ENCODE measurements around the gene INPP4B. TPM values are rescaled to one million over a fixed set of nuclear protein-coding genes. Genes with fewer than 3 reads are reported as not detected.

Gene INPP4B
- total RNA-seq, 1 experiment from 2014 or later = 17.6 TPM

DNA sequence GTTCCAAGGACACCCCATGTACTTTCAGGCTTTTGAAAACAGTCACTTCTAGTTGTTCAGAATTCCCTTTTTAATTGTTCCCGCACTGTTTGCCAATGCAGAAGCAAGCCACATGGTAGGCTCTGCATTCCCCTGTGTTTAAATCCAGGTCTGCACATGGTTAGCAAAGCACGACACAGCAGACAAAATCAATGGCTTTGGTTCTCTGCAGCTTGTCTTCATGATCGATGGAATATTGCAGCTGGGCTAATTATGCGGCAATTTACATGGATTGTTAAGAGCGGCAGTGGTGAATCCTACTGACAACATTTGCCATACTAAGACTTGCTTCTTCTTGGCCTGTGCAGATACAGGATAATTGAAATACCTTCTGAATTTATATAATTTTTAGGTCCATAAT lies 20.6 kb upstream of the INPP4B start:
- H3K9me3 Mint-ChIP-seq (ENCODE audit: unreplicated experiment) = no peaks in the 10 kb centered on the region
- no peak overlapping the region for H3K27ac Mint-ChIP-seq (ENCODE audit: low read depth, unreplicated experiment)
- CTCF ChIA-PET = no interaction called here
- TF ChIP-seq, protein P1, sequence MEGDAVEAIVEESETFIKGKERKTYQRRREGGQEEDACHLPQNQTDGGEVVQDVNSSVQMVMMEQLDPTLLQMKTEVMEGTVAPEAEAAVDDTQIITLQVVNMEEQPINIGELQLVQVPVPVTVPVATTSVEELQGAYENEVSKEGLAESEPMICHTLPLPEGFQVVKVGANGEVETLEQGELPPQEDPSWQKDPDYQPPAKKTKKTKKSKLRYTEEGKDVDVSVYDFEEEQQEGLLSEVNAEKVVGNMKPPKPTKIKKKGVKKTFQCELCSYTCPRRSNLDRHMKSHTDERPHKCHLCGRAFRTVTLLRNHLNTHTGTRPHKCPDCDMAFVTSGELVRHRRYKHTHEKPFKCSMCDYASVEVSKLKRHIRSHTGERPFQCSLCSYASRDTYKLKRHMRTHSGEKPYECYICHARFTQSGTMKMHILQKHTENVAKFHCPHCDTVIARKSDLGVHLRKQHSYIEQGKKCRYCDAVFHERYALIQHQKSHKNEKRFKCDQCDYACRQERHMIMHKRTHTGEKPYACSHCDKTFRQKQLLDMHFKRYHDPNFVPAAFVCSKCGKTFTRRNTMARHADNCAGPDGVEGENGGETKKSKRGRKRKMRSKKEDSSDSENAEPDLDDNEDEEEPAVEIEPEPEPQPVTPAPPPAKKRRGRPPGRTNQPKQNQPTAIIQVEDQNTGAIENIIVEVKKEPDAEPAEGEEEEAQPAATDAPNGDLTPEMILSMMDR (IDR thresholded peaks at IDR 0.05; ENCODE audit: unreplicated experiment) = no peak
- no peaks in the 10 kb centered on the region for H3K36me3 Mint-ChIP-seq (ENCODE audit: insufficient read depth, unreplicated experiment)
- H3K27me3 Mint-ChIP-seq (ENCODE audit: insufficient read depth, unreplicated experiment) = no peaks in the 10 kb centered on the region
- intact Hi-C loops (cut with micrococcal nuclease) = no loop called here
- BruUV-seq (replicated peaks) = no TSS peak
- no peak overlapping the region for H3K4me3 Mint-ChIP-seq (ENCODE audit: unreplicated experiment)
- POLR2A ChIA-PET = no interaction called here
- no peak for DNase-seq (ENCODE audit: unreplicated experiment)
- no peaks in the 10 kb centered on the region for H3K4me1 Mint-ChIP-seq (ENCODE audit: insufficient read depth, unreplicated experiment)

DNA sequence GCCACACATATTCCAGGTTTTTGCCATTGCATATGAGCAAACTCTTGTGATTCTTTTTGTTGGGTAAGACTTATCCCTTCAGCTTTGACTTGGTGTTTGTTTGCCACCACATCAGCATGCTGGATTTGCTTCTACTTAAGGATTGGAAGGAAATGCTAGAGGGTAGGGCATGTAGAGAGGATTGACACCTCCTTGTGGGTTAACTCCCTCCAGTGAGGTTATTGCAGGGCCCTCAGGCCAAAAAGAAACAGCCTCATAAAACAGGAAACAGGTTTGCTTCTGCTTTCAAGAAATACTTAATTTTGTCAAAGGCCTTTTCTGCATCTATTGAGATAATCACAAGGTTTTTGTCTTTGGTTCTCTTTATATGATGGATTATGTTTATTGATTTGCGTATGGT lies 15.2 kb upstream of the INPP4B start:
- POLR2A ChIA-PET = no interaction called here
- TF ChIP-seq, protein P1 (IDR thresholded peaks at IDR 0.05; ENCODE audit: unreplicated experiment) = no peak
- no peaks in the 10 kb centered on the region for H3K36me3 Mint-ChIP-seq (ENCODE audit: insufficient read depth, unreplicated experiment)
- H3K27me3 Mint-ChIP-seq (ENCODE audit: insufficient read depth, unreplicated experiment) = no peaks in the 10 kb centered on the region
- H3K4me3 Mint-ChIP-seq (ENCODE audit: unreplicated experiment) = no peak overlapping the region
- DNase-seq (ENCODE audit: unreplicated experiment) = no peak
- intact Hi-C loops (cut with micrococcal nuclease) = no loop called here
- H3K27ac Mint-ChIP-seq (ENCODE audit: low read depth, unreplicated experiment) = no peak overlapping the region
- CTCF ChIA-PET = no interaction called here
- no peaks in the 10 kb centered on the region for H3K4me1 Mint-ChIP-seq (ENCODE audit: insufficient read depth, unreplicated experiment)
- BruUV-seq (replicated peaks) = no TSS peak
- no peaks in the 10 kb centered on the region for H3K9me3 Mint-ChIP-seq (ENCODE audit: unreplicated experiment)

DNA sequence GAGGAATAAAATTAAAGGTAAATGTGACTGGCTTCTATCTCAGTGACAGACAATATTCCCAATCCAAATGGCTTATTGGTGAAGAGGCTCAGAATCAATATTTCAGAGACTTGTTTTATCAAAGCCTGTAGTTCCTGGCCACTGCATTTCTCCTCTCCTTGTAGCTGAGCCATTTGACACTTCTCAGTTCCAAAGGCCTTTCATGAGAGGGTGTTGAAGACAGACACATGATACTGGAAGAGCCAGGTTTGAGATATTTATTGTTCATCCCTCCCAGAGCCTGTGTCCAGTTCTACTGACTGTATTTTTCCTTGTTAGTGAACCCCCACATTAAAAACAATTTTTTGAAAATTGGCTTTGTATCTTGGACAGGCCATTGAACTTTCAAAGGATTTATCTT lies 12.9 kb upstream of the INPP4B start:
- no peaks in the 10 kb centered on the region for H3K27me3 Mint-ChIP-seq (ENCODE audit: insufficient read depth, unreplicated experiment)
- POLR2A ChIA-PET = interaction anchor here (0.7 kb wide), 1 partner anchor 597 kb away, joined by 3 read pairs; no protein-coding TSS in a partner anchor
- H3K36me3 Mint-ChIP-seq (ENCODE audit: insufficient read depth, unreplicated experiment) = no peaks in the 10 kb centered on the region
- no peaks in the 10 kb centered on the region for H3K4me1 Mint-ChIP-seq (ENCODE audit: insufficient read depth, unreplicated experiment)
- CTCF ChIA-PET = interaction anchor here (0.6 to 1.0 kb wide), 2 partner anchors 9 to 12 kb away, joined by 3 read pairs; no protein-coding TSS in a partner anchor
- H3K9me3 Mint-ChIP-seq (ENCODE audit: unreplicated experiment) = no peaks in the 10 kb centered on the region
- TF ChIP-seq, protein P1 (IDR thresholded peaks at IDR 0.05; ENCODE audit: unreplicated experiment) = no peak
- BruUV-seq (replicated peaks) = no TSS peak
- no peak overlapping the region for H3K27ac Mint-ChIP-seq (ENCODE audit: low read depth, unreplicated experiment)
- intact Hi-C loops (cut with micrococcal nuclease) = no loop called here
- H3K4me3 Mint-ChIP-seq (ENCODE audit: unreplicated experiment) = no peak overlapping the region
- DNase-seq (ENCODE audit: unreplicated experiment) = no peak

DNA sequence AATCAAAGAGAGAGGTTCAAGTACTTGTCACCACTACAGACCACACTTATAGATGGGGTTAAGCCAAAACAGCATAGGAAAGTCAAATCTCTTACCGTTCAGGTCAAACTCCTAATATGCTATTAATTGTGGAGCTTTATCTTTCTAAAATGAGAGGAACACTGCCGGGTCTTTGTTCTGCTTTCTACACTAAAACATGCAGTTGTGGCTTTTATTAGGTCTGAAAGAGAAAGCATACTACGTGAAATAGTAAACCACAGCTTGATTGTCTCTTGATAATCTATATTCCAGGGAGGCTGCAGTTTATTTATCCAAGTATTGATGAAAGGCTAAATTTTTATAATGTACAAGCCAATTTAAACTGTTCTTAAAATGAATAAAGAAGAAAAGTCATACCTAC lies 12.3 kb upstream of the INPP4B start:
- H3K27ac Mint-ChIP-seq (ENCODE audit: low read depth, unreplicated experiment) = no peak overlapping the region
- BruUV-seq (replicated peaks) = no TSS peak
- no peaks in the 10 kb centered on the region for H3K9me3 Mint-ChIP-seq (ENCODE audit: unreplicated experiment)
- no peak overlapping the region for H3K4me3 Mint-ChIP-seq (ENCODE audit: unreplicated experiment)
- no peak for DNase-seq (ENCODE audit: unreplicated experiment)
- TF ChIP-seq, protein P1 (IDR thresholded peaks at IDR 0.05; ENCODE audit: unreplicated experiment) = no peak
- no peaks in the 10 kb centered on the region for H3K27me3 Mint-ChIP-seq (ENCODE audit: insufficient read depth, unreplicated experiment)
- H3K4me1 Mint-ChIP-seq (ENCODE audit: insufficient read depth, unreplicated experiment) = no peaks in the 10 kb centered on the region
- CTCF ChIA-PET = interaction anchor here (0.6 to 1.0 kb wide), 2 partner anchors 12 to 855 kb away, joined by 3 to 6 read pairs; no protein-coding TSS in a partner anchor
- intact Hi-C loops (cut with micrococcal nuclease) = no loop called here
- H3K36me3 Mint-ChIP-seq (ENCODE audit: insufficient read depth, unreplicated experiment) = no peaks in the 10 kb centered on the region
- POLR2A ChIA-PET = interaction anchor here (0.7 kb wide), 1 partner anchor 596 kb away, joined by 3 read pairs; no protein-coding TSS in a partner anchor
